ENCODE data around the gene ZBTB2. TPM values are rescaled to one million over a fixed set of nuclear protein-coding genes. Genes with fewer than 3 reads are reported as not detected.
"Not testable (repeated sequence)": the region's sequence is repeated elsewhere in the genome, so short reads cannot be mapped to it uniquely, and the experiment has no call there.

Gene ZBTB2
- total and polyA plus RNA-seq, 10 of the 15 experiments (the other 5 are each of a cell fraction or from before 2014, with no cell fraction given) = 4.2 to 21.9 (median 15.0) TPM

DNA sequence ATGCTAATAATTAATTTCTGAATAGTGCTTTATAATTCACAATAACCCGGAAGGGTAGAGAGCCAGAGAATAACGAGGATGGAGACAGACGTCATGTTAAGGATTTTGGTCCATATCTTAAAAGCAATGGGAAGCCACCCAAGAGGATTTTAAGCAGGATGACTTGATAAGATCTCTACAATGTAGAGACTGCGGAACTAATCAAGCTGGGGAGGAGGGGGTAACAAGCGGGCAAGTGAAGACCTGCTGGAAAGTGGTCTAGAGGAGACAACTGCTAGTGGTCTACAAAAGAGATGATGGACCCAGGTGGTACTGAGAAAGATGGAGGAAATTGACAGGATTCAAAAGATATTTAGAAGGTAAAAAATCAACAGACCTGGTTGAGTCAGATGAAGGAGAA lies 7.2 kb downstream of the ZBTB2 start (continued):
- TF ChIP-seq, protein P1, sequence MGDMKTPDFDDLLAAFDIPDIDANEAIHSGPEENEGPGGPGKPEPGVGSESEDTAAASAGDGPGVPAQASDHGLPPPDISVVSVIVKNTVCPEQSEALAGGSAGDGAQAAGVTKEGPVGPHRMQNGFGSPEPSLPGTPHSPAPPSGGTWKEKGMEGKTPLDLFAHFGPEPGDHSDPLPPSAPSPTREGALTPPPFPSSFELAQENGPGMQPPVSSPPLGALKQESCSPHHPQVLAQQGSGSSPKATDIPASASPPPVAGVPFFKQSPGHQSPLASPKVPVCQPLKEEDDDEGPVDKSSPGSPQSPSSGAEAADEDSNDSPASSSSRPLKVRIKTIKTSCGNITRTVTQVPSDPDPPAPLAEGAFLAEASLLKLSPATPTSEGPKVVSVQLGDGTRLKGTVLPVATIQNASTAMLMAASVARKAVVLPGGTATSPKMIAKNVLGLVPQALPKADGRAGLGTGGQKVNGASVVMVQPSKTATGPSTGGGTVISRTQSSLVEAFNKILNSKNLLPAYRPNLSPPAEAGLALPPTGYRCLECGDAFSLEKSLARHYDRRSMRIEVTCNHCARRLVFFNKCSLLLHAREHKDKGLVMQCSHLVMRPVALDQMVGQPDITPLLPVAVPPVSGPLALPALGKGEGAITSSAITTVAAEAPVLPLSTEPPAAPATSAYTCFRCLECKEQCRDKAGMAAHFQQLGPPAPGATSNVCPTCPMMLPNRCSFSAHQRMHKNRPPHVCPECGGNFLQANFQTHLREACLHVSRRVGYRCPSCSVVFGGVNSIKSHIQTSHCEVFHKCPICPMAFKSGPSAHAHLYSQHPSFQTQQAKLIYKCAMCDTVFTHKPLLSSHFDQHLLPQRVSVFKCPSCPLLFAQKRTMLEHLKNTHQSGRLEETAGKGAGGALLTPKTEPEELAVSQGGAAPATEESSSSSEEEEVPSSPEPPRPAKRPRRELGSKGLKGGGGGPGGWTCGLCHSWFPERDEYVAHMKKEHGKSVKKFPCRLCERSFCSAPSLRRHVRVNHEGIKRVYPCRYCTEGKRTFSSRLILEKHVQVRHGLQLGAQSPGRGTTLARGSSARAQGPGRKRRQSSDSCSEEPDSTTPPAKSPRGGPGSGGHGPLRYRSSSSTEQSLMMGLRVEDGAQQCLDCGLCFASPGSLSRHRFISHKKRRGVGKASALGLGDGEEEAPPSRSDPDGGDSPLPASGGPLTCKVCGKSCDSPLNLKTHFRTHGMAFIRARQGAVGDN (IDR thresholded peaks at IDR 0.05) = no peak
- TF ChIP-seq, protein P2, sequence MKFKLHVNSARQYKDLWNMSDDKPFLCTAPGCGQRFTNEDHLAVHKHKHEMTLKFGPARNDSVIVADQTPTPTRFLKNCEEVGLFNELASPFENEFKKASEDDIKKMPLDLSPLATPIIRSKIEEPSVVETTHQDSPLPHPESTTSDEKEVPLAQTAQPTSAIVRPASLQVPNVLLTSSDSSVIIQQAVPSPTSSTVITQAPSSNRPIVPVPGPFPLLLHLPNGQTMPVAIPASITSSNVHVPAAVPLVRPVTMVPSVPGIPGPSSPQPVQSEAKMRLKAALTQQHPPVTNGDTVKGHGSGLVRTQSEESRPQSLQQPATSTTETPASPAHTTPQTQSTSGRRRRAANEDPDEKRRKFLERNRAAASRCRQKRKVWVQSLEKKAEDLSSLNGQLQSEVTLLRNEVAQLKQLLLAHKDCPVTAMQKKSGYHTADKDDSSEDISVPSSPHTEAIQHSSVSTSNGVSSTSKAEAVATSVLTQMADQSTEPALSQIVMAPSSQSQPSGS (IDR thresholded peaks at IDR 0.05; ENCODE audit: low read length) = no peak
- TF ChIP-seq TCF3 (IDR thresholded peaks at IDR 0.05; ENCODE audit: borderline replicate concordance, insufficient read depth, low read depth, low read length) (no peak), CREM (IDR thresholded peaks at IDR 0.05; ENCODE audit: low read depth) (no peak), NR2C1 (IDR thresholded peaks at IDR 0.05) (no peak)

DNA sequence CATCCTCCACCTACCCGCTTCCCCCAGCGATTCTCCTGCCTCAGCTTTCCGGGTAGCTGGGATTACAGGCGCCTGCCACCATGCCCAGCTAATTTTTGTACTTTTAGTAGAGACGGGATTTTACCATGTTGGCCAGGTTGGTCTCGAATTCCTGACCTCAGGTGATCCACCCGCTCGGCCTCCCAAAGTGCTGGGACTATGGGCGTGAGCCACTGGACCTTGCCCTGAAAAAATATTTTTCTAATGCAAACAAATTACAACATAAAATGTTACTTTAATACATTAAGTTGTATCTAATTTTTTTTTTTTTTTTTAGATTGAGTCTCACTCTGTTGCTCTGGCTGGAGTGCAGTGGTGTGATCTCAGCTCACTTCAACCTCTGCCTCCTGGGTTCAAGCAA lies 8.7 kb downstream of the ZBTB2 start:
- H3K79me2 ChIP-seq (ENCODE audit: control insufficient read depth, insufficient read depth, low read length) = peaks cover 81% of the 10 kb centered on the region
- peaks cover 24% of the 10 kb centered on the region for H3K4me1 ChIP-seq (ENCODE audit: control insufficient read depth, insufficient read depth, low read length)
- H4K20me1 ChIP-seq (ENCODE audit: control insufficient read depth, insufficient read depth); RAD21 ChIA-PET (ENCODE audit: unreplicated experiment); in situ Hi-C loops (cut with MboI); H3K9me3 ChIP-seq (replicated peaks; ENCODE audit: control insufficient read depth, insufficient read depth, low read length); DNase-seq (ENCODE audit: low read depth, low spot score); FAIRE-seq; H3K9ac ChIP-seq (ENCODE audit: control insufficient read depth, insufficient read depth, low read length); H3K36me3 ChIP-seq (ENCODE audit: control insufficient read depth in 2 of 2, insufficient read depth in 2 of 2, low read length in 1 of 2); H3K27ac ChIP-seq (ENCODE audit: control insufficient read depth, insufficient read depth); H3K4me3 ChIP-seq; H2AFZ ChIP-seq (ENCODE audit: control insufficient read depth, low read depth, low read length); ATAC-seq; BruUV-seq (replicated peaks); H3K27me3 ChIP-seq (replicated peaks in 1 of 2; ENCODE audit: control insufficient read depth in 2 of 2, insufficient read depth in 2 of 2, low read length in 1 of 2); H3K4me2 ChIP-seq (ENCODE audit: control insufficient read depth, insufficient read depth); intact Hi-C loops (cut with micrococcal nuclease; ENCODE audit: unreplicated experiment): not testable (repeated sequence)
- 97% methylated on average over 7 of the region's 9 CpGs for WGBS (ENCODE audit: insufficient coverage, insufficient replicate concordance, low lambda C conversion rate, missing lambda C conversion rate)
- ChIA-PET SMC1A (ENCODE audit: uncharacterized antibody, unreplicated experiment) (interaction anchor here (1.7 kb wide), 1 partner anchor 56 kb away, joined by 4 read pairs; no protein-coding TSS in a partner anchor), CTCF (interaction anchor here (1.7 kb wide), 1 partner anchor 71 kb away, joined by 5 read pairs; no protein-coding TSS in a partner anchor), POLR2A (interaction anchor here (0.5 kb wide), 1 partner anchor 9 kb away, joined by 6 read pairs; no protein-coding TSS in a partner anchor)
